Measurements from ENCODE around the gene PVRIG.
"Not testable (repeated sequence)": the region's sequence is repeated elsewhere in the genome, so short reads cannot be mapped to it uniquely, and the experiment has no call there.

PVRIG gene

GRCh38 chr7:100219801-100220585, at the start of gene PVRIG:
Gene PVRIG, plus strand, starts transcription at chr7:100219949. Its CDS starts 22 bp downstream, at chr7:100219971.
- not testable (repeated sequence) for DNase-seq

GRCh38 chr7:100170101-100170897, 49.5 kb upstream of the PVRIG start:
- no peak for DNase-seq

- DNase-seq, result no peak
These were observed 48.6 kb upstream of the PVRIG start for GRCh38 chr7:100171087-100171681.

- DNase-seq, result no peak
These were observed 47.9 kb upstream of the PVRIG start for GRCh38 chr7:100171840-100172239.

- no peak for DNase-seq
These were observed 45.8 kb upstream of the PVRIG start for GRCh38 chr7:100173806-100174495.

- DNase-seq, result no peak
These were observed 45.2 kb upstream of the PVRIG start for GRCh38 chr7:100174582-100174981.

GRCh38 chr7:100175296-100175935, 44.3 kb upstream of the PVRIG start:
- no peak for DNase-seq

- DNase-seq, result no peak
These were observed 43.4 kb upstream of the PVRIG start for GRCh38 chr7:100176096-100177044.

GRCh38 chr7:100177045-100178001, 42.4 kb upstream of the PVRIG start, which contains the start of the genes GPC2 and STAG3:
Gene GPC2, minus strand, starts transcription at chr7:100177381. Its CDS starts 182 bp downstream, at chr7:100177199.
Gene STAG3, plus strand, starts transcription at chr7:100177918. Its CDS starts 2,639 bp downstream, at chr7:100180557.
- peak; percentile 96 for DNase-seq

- DNase-seq, result not testable (repeated sequence)
These were observed 39.7 kb upstream of the PVRIG start for GRCh38 chr7:100180084-100180483.

- not testable (repeated sequence) for DNase-seq
These were observed 37.1 kb upstream of the PVRIG start for GRCh38 chr7:100182616-100183015.

- DNase-seq, result not testable (repeated sequence)
These were observed 36.7 kb upstream of the PVRIG start for GRCh38 chr7:100183090-100183489.

GRCh38 chr7:100185726-100186125, 34.0 kb upstream of the PVRIG start:
- no peak for DNase-seq

GRCh38 chr7:100189061-100189460, 30.7 kb upstream of the PVRIG start:
- DNase-seq, result no peak

- DNase-seq, result no peak
These were observed 29.6 kb upstream of the PVRIG start for GRCh38 chr7:100190048-100190711.

- no peak for DNase-seq
These were observed 28.0 kb upstream of the PVRIG start for GRCh38 chr7:100191775-100192174.

- not testable (repeated sequence) for DNase-seq
These were observed 27.4 kb upstream of the PVRIG start for GRCh38 chr7:100192281-100192862.

GRCh38 chr7:100192969-100193368, 26.8 kb upstream of the PVRIG start:
- no peak for DNase-seq

- DNase-seq, result no peak
These were observed 24.5 kb upstream of the PVRIG start for GRCh38 chr7:100195222-100195621.

All from activated CD4-positive, alpha-beta T cell treated with anti-CD3 and anti-CD28 coated beads for 1 hour (primary cell).